KOPT-K1 (cell line): ENCODE measurements around the gene PPM1M.

ENCODE experiments used
- H3K27ac ChIP-seq: fragments of 200-600 bp; sonication (generic); 2 replicates; pipeline ENCODE4 v1.5.1; 2016; ENCODE audit warnings: antibody characterized with exemption, mild to moderate bottlenecking, low read depth, low read length; ENCODE audit not compliant: poor library complexity, severe bottlenecking
- H3K36me3 ChIP-seq: fragments of 200-600 bp; sonication (generic); 2 replicates; pipeline ENCODE4 v1.5.1; 2017; ENCODE audit warnings: antibody characterized with exemption, mild to moderate bottlenecking, low read length, moderate library complexity; ENCODE audit not compliant: insufficient read depth
- H3K9me3 ChIP-seq: fragments of 200-600 bp; sonication (generic); 2 replicates; pipeline ENCODE4 v1.5.1; 2017; ENCODE audit warnings: antibody characterized with exemption, low read length, mild to moderate bottlenecking; ENCODE audit not compliant: insufficient read depth, poor library complexity, severe bottlenecking

The PPM1M gene

DNA sequence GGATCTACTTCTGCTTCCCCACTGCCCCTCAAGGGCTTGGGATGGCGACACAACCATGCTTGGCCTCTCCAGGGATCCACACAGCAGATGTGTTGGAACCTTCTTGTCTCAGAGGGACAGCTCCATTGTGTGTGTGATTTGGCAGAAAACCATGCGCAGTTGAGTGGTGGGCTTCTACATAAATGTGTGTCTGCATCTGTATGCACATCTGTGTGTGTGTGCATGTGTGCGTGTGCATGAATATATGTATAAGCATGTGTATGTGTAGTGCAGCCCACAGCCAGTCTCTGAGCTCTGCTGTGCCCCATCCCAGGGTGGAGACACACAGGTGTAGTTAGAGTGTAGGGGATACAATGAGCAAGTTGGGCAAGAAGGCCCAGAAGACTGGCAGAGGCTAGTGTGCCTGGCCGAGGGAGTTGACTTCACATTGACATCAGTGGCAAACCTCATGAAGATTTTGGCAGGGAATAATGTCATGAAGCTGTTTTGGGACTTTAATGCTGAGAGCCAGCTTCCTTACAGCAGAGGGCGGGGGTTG is 50.2 kb downstream of the PPM1M start:
- no peaks in the 10 kb centered on the region for H3K9me3 ChIP-seq
- peaks cover 34% of the 10 kb centered on the region; the same call in 1 of the 2 replicates for H3K36me3 ChIP-seq
- no peak overlapping the region for H3K27ac ChIP-seq

- Histone ChIP-seq H3K36me3 (peaks cover 16% of the 10 kb centered on the region; the same call in 1 of the 2 replicates), H3K9me3 (no peaks in the 10 kb centered on the region), H3K27ac (no peak overlapping the region)
Measured at GRCh38 chr3:52297242-52298148, 51.9 kb downstream of the PPM1M start.

DNA sequence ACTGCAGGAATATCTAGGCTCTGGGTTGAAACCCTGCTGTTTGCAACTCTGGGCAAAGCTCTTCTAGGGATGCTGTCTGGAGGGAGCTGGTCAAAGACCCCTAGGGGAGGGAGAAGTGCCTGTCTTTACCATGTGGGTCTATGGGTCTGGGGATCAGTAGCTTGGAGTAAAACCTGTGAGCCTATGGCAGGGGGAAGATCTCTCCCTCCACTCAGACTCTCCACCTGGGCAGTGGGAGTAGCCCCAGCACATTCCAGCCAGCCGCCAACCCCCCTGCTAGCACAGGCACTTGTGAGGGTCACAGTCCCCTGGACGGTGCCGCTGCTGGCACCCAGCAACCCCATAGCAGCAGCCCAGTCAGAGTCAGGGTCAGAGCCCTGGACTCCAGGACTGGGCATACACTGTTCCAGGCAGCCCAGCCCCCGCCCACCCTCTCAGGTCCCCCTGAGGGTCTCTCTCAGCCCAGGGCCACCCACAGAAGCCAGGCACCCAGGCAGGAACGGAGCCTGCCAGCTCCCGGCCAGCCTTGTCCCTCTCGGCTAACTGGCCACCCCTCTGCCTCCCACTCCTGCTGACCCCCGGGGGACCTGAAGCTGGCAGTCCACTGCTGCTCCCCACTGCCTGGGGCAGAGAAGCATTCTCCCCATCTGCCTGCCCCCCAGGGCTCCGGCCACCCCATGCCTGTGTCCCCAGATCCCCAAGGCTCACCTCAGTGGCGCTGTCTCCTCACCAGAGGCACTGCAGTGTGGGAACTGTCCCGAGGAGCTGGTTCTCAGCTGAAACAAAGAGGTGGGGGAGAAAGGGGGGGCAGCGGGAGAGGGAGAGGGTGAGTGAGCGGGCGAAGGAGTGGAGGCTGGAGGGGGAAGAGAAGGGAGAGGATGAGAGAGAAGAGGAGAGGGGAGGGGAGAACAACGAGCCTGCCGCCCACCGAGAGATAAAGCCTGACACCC is 52.9 kb downstream of the PPM1M start:
- H3K9me3 ChIP-seq: no peaks in the 10 kb centered on the region
- no peak overlapping the region for H3K27ac ChIP-seq
- H3K36me3 ChIP-seq: peaks cover 7% of the 10 kb centered on the region; the same call in 1 of the 2 replicates

GRCh38 chr3:52299247-52299878 is 53.8 kb downstream of the PPM1M start:
- Histone ChIP-seq H3K27ac (no peak overlapping the region), H3K9me3 (no peaks in the 10 kb centered on the region), H3K36me3 (no peaks in the 10 kb centered on the region)
